Measurements from ENCODE around the gene TBC1D2.

DNA sequence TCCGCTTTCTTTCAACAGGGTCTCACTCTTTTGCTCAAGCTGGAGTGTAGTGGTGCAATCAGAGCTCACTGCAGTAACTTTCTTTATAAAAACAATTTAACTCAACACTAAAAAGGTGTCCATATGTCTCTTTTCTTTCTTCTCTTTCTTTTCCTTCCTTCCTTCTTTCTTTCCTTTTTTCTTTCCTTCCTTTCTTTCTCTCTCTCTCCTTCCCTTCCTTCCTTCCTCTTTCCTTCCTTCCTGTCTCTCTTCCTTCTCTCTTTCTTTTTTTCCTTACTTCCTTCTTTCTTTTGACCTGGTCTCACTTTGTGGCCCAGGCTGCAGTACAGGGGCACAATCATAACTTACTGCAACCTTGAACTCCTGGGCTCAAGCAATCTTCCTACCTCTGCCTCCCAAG lies 25.8 kb upstream of the TBC1D2 start:
- TF ChIP-seq, protein P1, sequence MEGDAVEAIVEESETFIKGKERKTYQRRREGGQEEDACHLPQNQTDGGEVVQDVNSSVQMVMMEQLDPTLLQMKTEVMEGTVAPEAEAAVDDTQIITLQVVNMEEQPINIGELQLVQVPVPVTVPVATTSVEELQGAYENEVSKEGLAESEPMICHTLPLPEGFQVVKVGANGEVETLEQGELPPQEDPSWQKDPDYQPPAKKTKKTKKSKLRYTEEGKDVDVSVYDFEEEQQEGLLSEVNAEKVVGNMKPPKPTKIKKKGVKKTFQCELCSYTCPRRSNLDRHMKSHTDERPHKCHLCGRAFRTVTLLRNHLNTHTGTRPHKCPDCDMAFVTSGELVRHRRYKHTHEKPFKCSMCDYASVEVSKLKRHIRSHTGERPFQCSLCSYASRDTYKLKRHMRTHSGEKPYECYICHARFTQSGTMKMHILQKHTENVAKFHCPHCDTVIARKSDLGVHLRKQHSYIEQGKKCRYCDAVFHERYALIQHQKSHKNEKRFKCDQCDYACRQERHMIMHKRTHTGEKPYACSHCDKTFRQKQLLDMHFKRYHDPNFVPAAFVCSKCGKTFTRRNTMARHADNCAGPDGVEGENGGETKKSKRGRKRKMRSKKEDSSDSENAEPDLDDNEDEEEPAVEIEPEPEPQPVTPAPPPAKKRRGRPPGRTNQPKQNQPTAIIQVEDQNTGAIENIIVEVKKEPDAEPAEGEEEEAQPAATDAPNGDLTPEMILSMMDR (conservative IDR thresholded peaks at IDR 0.05; ENCODE audit: low read length), result no peak
- no peak for TF ChIP-seq EZH2phosphoT487 (IDR thresholded peaks at IDR 0.05; ENCODE audit: borderline replicate concordance, low read depth, low read length)
